Measurements from ENCODE around the gene SCARF2. TPM values are rescaled to one million over a fixed set of nuclear protein-coding genes. Genes with fewer than 3 reads are reported as not detected.

The SCARF2 gene
- total RNA-seq, 1 experiment from 2014 or later = 10.8 TPM

DNA sequence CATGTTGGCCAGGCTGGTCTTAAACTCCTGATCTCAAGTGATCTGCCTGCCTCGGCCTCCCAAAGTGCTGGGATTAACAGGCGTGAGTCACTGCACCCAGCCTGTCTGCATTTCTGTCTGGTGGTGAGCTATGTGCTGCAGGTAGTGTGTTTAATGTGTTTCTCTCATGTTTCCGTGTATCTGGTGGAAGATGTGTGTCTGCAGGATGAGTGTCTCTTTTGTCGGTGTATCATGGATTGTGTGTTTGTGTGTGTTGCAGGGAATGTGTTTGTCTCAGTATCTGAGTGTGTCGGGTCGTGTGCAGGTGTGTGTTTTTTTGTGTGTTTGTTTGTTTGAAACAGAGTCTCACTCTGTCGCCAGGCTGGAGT lies 16.1 kb downstream of the SCARF2 start:
- H3K27ac ChIP-seq (ENCODE audit: insufficient read length, low read depth, low read length) = no peak overlapping the region
- no peak overlapping the region for H2BK12ac ChIP-seq (ENCODE audit: insufficient read length, low read depth, low read length)
- H2BK15ac ChIP-seq (ENCODE audit: low read depth, low read length) = no peak overlapping the region
- no peaks in the 10 kb centered on the region for H3K79me2 ChIP-seq (ENCODE audit: insufficient read depth, low read length)
- no peak overlapping the region for H4K91ac ChIP-seq (ENCODE audit: insufficient read length, low read depth, low read length)
- no CpG with 5 or more reads among the region's 7 CpGs for WGBS (ENCODE audit: extremely low coverage, insufficient read length, low lambda C conversion rate)
- no peak overlapping the region for H3K56ac ChIP-seq (ENCODE audit: insufficient read length, low read depth, low read length)
- H3K27ac Mint-ChIP-seq = no peak overlapping the region
- no peak overlapping the region for H4K5ac ChIP-seq (ENCODE audit: insufficient read length, low read depth, low read length)
- no peak overlapping the region for H3T11ph ChIP-seq (ENCODE audit: low read length)
- no peak overlapping the region for H3K18ac ChIP-seq (ENCODE audit: insufficient read length, low read depth, low read length)
- H3K23me2 ChIP-seq (ENCODE audit: insufficient read length, low read depth, low read length, poor library complexity, severe bottlenecking) = peaks cover 4% of the 10 kb centered on the region
- H2BK20ac ChIP-seq (ENCODE audit: low read depth, low read length, poor library complexity, severe bottlenecking) = no peak overlapping the region
- H3K4me1 ChIP-seq (ENCODE audit: insufficient read depth, low read length) = no peaks in the 10 kb centered on the region
- no peak overlapping the region for H2AK5ac ChIP-seq (ENCODE audit: insufficient read length, low read length)
- no peak overlapping the region for H3K14ac ChIP-seq (ENCODE audit: insufficient read depth, low read length)
- no peaks in the 10 kb centered on the region for H3K9me3 ChIP-seq (ENCODE audit: control insufficient read depth, low read depth, low read length)
- peaks cover 7% of the 10 kb centered on the region in 2 experiments for H3K4me1 Mint-ChIP-seq
- H2BK120ac ChIP-seq (ENCODE audit: low read depth, low read length, poor library complexity, severe bottlenecking) = no peak overlapping the region
- no peak overlapping the region for H3K9ac ChIP-seq (ENCODE audit: extremely low read depth, insufficient read length, low read length)
- H3K27me3 Mint-ChIP-seq (ENCODE audit: low read depth) = peaks cover 13% of the 10 kb centered on the region
- no peak for DNase-seq
- TF ChIP-seq, protein P1, sequence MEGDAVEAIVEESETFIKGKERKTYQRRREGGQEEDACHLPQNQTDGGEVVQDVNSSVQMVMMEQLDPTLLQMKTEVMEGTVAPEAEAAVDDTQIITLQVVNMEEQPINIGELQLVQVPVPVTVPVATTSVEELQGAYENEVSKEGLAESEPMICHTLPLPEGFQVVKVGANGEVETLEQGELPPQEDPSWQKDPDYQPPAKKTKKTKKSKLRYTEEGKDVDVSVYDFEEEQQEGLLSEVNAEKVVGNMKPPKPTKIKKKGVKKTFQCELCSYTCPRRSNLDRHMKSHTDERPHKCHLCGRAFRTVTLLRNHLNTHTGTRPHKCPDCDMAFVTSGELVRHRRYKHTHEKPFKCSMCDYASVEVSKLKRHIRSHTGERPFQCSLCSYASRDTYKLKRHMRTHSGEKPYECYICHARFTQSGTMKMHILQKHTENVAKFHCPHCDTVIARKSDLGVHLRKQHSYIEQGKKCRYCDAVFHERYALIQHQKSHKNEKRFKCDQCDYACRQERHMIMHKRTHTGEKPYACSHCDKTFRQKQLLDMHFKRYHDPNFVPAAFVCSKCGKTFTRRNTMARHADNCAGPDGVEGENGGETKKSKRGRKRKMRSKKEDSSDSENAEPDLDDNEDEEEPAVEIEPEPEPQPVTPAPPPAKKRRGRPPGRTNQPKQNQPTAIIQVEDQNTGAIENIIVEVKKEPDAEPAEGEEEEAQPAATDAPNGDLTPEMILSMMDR (conservative IDR thresholded peaks at IDR 0.05) = no peak
- peaks cover 0 to 6% (median 0%) of the 10 kb centered on the region in 3 experiments; a peak in 2 of 7 replicates for H3K36me3 Mint-ChIP-seq (ENCODE audit: insufficient read depth in 1 of 3, low read depth in 3 of 3)
- no peak overlapping the region for H2AFZ ChIP-seq (ENCODE audit: low read length)
- H3K9me3 Mint-ChIP-seq = no peaks in the 10 kb centered on the region
- no peak overlapping the region for H4K8ac ChIP-seq (replicated peaks; ENCODE audit: insufficient read length, low read depth, low read length)
- H3K27me3 ChIP-seq (ENCODE audit: insufficient read depth, low read length) = no peaks in the 10 kb centered on the region
- no peaks in the 10 kb centered on the region for H3K79me1 ChIP-seq (ENCODE audit: insufficient read depth, low read depth, low read length, poor library complexity, severe bottlenecking)
- H4K20me1 ChIP-seq (ENCODE audit: control insufficient read depth, insufficient read depth, insufficient read length) = no peaks in the 10 kb centered on the region
- H3K4me3 Mint-ChIP-seq = no peak overlapping the region
- H3K4me2 ChIP-seq (ENCODE audit: insufficient read depth, insufficient read length, low read length) = no peak overlapping the region
- H2BK5ac ChIP-seq (ENCODE audit: insufficient read length, low read length) = no peak overlapping the region
- no peak overlapping the region for H3K23ac ChIP-seq (ENCODE audit: insufficient read length, low read depth, low read length)
- H3K4ac ChIP-seq (ENCODE audit: low read depth, low read length) = no peak overlapping the region
